Amniotic epithelial cell (primary cell): ENCODE measurements around the gene DUXB.

ENCODE experiments used
- DNase-seq: peaks from one replicate; pipeline ENCODE4 v3.0.0-alpha.2; 2010; ENCODE audit warnings: low read depth

The DUXB gene

GRCh38 chr16:75701361-75701760 is at the start of gene DUXB:
Gene DUXB (minus strand): TSS chr16:75701461. CDS start chr16:75701418, 43 bp downstream.
- no peak for DNase-seq

DNA sequence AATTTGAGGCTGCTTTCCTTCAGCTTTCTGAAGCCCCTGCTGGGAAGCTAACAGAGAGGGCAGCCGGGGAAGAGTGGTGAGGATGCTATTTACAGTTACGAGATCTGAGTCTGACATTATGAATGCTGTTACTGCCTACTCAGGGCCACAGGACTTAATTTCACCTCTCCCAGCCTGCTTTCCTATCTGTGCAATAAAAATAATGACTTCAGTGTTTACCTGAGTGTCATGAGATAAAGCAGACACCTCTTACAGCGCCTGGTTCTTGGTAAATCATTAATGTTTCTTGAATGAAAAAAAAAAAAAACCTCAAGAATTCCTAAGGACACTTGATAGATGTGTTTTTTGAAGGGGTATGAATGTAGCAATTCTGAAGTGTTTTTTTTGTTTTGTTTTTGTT is 49.3 kb upstream of the DUXB start:
- no peak for DNase-seq

- no peak for DNase-seq
Measured at GRCh38 chr16:75746359-75746758, 45.1 kb upstream of the DUXB start.

DNA sequence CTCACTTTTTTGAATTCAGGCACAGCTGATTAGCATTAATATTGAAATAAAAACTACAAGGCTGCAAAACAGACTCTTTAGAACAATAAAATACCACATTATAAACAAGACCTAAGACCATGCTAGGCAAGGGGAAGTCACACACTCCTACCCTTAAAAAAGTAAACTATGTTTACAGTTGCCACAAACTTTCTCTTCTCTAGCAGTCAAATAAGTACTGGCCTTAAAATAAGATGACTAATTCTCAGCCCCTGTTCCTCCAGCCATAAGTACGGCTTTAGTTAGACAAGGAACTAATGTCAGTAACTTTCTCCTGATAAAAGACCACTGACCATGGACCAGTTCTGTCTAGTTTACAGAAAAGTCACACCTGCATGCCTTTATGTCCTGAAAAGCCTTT is 44.6 kb upstream of the DUXB start:
- no peak for DNase-seq

DNA sequence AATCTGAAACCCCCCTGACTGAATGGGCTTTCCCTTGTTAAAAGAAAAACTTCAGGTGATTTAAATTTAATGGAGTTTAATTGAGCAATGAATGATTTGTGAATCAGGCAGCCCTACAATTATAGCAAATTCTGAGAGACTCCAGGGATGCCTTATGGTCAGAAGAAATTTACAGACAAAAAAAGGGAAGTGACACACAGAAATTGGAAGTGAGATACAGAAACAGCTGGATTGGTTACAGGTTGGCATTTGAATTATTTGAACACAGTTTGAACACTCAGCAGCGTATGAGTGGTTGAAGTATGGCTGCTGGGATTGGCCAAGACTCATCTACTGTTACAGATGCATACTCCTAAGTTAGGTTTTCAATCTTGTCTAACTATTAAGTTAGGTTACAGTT is 44.0 kb upstream of the DUXB start:
- no peak for DNase-seq

- DNase-seq = no peak
Measured at GRCh38 chr16:75742424-75743047, 41.3 kb upstream of the DUXB start.

- DNase-seq = peak; percentile 25
Measured at GRCh38 chr16:75733305-75734211, 32.3 kb upstream of the DUXB start.

DNA sequence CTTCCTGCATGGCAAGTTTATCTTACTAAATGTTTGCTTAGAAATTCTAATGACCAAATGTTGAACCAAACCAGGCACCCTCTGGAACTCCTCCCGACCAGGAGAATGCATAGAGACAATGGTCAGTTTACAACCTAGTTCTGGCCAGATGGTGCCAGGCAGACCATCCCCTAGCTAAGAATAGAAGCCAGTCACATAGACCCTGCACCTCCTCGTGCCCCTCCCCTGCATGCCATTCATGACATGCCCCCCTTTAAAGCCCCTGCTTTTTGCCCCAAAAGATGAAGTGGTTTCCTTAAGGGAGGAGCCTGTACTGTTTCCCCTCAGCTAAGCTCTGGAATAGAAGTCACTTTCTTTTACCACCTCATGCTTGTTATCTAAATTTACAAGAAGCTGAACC is 31.6 kb upstream of the DUXB start:
- no peak for DNase-seq

GRCh38 chr16:75727221-75727620 is 26.0 kb upstream of the DUXB start:
- no peak for DNase-seq

GRCh38 chr16:75726390-75726789 is 25.1 kb upstream of the DUXB start, which contains the start of gene CPHXL:
Gene CPHXL (minus strand): TSS chr16:75726490. CDS start chr16:75726442, 48 bp downstream.
- no peak for DNase-seq

GRCh38 chr16:75718452-75718851 is 17.2 kb upstream of the DUXB start:
- DNase-seq = no peak

GRCh38 chr16:75714661-75715060 is 13.4 kb upstream of the DUXB start:
- no peak for DNase-seq

DNA sequence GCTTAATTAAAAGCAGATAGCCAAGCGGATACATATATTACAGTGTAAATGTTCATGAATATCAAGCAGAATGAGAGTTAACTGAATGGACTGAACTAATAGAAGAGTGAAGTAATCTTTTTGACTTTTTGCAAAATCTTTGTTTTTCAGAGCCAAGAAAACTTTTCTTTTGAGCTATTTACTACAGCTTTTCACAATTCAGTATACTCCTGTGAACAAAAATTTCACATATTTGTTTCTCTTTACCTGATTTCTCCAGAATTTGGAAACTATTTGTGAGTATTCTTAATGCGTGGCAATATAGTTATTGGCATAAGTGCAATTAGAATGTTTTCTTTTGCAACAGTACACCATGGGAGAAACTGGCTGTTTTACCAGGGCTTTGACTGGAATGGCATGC is 9.1 kb upstream of the DUXB start:
- peak; percentile 5 for DNase-seq

GRCh38 chr16:75703306-75703705 is 2.0 kb upstream of the DUXB start:
- DNase-seq = peak; percentile 30

GRCh38 chr16:75702242-75702641 is 981 bp upstream of the DUXB start:
- DNase-seq = peak; percentile 70

DNA sequence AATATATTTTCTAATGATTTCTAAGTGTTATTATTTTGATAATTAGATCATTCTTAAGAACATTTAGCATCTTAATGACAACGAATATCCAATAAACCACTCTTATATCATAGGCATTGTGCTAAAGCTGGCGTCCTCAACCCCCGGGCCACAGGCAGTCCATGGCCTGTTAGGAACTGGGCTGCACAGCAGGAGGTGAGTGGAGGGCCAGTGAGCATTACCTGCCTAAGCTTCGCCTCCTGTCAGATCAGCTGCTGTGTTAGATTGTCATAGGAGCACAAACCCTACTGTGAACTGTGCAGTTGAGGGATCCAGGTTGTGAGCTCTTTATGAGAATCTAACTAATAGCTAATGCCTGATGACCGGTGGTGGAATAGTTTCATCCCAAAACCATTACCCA is 3.7 kb downstream of the DUXB start:
- DNase-seq = no peak

DNA sequence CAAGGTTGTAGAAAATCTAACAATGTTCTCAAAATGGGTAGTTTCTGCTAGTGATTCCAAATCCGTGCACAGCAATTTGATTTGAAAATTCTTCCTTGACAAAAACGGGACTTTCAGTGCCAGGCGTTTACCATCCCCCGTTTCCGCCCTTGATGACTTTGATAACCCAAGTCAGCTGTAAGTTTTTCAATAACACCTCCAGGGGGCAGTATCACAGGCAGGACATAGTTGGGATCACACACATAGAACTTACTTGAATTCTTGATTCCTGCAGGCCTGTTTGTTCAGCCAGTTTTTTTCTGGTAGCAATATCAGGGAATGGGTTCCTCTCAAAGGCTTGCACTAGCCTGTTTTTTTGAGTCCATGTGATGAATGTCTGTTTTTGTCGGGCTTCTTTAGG is 5.6 kb downstream of the DUXB start:
- DNase-seq = no peak

- no peak for DNase-seq
Measured at GRCh38 chr16:75687361-75687760, 13.9 kb downstream of the DUXB start.

- DNase-seq = no peak
Measured at GRCh38 chr16:75682308-75682707, 19.0 kb downstream of the DUXB start.

DNA sequence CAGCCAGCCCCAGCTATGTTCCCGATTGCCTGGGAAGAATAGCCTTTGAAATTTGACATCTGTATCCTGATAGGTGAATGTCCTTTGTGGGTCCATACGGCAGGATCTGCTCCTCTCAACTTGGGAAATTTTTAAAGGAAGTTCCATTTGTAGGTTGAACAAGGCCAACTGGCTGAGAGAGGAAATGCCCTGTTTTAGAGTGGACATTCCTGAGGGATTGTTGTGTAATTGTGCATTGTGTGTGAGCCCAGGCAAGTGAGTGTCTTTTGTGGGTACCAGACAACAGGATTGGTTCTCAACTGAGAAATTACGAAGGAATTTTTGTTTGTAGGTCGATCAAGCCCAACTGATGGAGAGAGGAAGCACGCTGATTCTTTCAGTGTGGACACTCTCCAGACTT is 21.9 kb downstream of the DUXB start:
- DNase-seq = peak; percentile 61

DNA sequence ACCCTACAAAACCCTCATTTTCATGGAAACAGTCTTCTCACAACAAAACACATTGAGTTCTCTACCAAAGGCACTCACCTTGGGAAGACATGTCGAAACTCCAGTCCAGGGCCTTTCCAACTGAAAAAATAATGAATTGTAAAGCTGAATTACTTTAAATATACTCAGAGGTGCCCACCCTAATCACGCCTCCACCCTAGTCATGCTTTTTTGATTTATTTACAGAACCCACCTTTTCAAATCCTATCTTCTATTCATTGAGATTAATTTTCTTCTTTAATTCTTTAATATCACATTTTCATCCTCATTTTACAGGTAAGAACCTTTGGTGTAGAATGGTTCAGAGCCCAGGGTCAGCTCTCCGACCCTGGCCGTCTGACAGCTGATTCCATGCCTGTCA is 24.4 kb downstream of the DUXB start, which contains the start of gene CPHXL2:
TSS of gene CPHXL2 (minus strand) at position 101 of the 400 bp plus-strand sequence. CDS start at position 91, 10 bp downstream.
- no peak for DNase-seq

DNA sequence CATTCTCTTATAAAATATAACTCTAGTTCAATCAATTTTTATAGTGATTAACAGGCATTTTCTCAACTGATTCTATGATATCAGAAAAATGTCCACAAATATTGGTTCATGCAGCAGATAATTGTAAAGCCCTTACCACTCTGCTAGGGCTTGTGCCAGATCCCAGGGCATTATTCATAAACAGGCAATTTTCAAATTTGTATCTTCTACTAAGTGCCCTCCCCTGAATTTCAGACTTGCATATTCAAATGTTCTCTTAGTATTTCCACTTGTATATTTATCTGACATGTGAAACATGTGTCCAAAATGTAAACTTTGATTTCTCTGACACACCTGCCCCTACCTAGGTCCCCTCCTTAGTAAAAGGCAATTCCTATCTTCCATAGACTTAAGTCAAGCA is 33.8 kb downstream of the DUXB start:
- DNase-seq = no peak

DNA sequence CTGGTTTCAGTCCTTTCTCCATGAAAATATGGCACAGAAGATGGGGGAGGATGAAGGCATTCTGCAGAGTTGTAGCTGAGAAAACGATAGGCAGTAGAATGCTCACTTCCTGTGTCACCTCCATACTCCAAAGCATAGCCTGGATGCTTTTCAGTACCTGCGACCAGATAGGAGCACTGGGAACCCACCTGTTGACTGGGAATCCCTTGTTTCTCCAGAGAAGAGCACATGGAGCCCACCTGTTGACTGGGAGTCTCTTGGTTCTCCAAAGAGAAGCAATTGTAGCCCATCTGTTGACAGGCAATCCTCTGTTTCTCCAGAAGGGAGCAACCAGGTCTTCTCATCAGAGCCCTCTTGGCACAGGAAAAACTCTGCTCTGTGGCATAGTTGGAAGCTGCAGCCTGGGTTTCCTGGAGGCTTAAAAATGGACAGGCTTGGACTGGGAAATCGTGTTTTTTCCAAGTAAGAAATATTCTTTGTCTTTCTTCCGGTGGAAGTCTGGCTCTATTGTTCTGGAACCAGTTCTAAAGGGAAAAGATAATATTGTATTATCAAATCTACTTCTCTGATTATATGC is 40.4 kb downstream of the DUXB start:
- DNase-seq = no peak
